Activated CD4-positive, alpha-beta T cell treated with anti-CD3 and anti-CD28 coated beads for 48 hours (primary cell): ENCODE measurements around the gene SEC31A.
"Not testable (repeated sequence)": the region's sequence is repeated elsewhere in the genome, so short reads cannot be mapped to it uniquely, and the experiment has no call there.

Source experiments
- DNase-seq: peaks from one replicate; pipeline ENCODE4 v3.0.0-alpha.2; 2020

SEC31A gene

GRCh38 chr4:82890901-82891706 is at the start of gene SEC31A:
SEC31A (minus strand) TSS chr4:82891153; CDS start chr4:82881936, 9,217 bp downstream.
- DNase-seq: peak; percentile 98

- DNase-seq: no peak
Observed at GRCh38 chr4:82939414-82939813, 48.5 kb upstream of the SEC31A start.

GRCh38 chr4:82934441-82934840 is 43.5 kb upstream of the SEC31A start:
- DNase-seq: no peak

GRCh38 chr4:82930848-82931755 is 40.1 kb upstream of the SEC31A start:
- DNase-seq: no peak

GRCh38 chr4:82921795-82922194 is 30.8 kb upstream of the SEC31A start:
- no peak for DNase-seq

GRCh38 chr4:82919386-82919785 is 28.4 kb upstream of the SEC31A start:
- no peak for DNase-seq

- no peak for DNase-seq
Observed at GRCh38 chr4:82918091-82918490, 27.1 kb upstream of the SEC31A start.

GRCh38 chr4:82913968-82914367 is 23.0 kb upstream of the SEC31A start:
- DNase-seq: not testable (repeated sequence)

GRCh38 chr4:82913305-82913704 is 22.4 kb upstream of the SEC31A start:
- no peak for DNase-seq

- no peak for DNase-seq
Observed at GRCh38 chr4:82909326-82909725, 18.4 kb upstream of the SEC31A start.

GRCh38 chr4:82906469-82906868 is 15.5 kb upstream of the SEC31A start:
- no peak for DNase-seq

GRCh38 chr4:82905205-82905604 is 14.3 kb upstream of the SEC31A start:
- peak; percentile 44 for DNase-seq

- DNase-seq: peak; percentile 20
Observed at GRCh38 chr4:82903737-82904136, 12.8 kb upstream of the SEC31A start.

- DNase-seq: no peak
Observed at GRCh38 chr4:82901183-82901718, 10.3 kb upstream of the SEC31A start.

GRCh38 chr4:82900411-82901182 is 9.6 kb upstream of the SEC31A start, which contains the start of gene THAP9:
THAP9 (plus strand) TSS chr4:82900735; CDS start chr4:82900803, 68 bp downstream.
- DNase-seq: peak; percentile 99

GRCh38 chr4:82900066-82900410 is 9.1 kb upstream of the SEC31A start:
- no peak for DNase-seq

- no peak for DNase-seq
Observed at GRCh38 chr4:82899374-82900065, 8.6 kb upstream of the SEC31A start.

GRCh38 chr4:82898322-82899243 is 7.6 kb upstream of the SEC31A start:
- no peak for DNase-seq

- DNase-seq: no peak
Observed at GRCh38 chr4:82896755-82897154, 5.8 kb upstream of the SEC31A start.

- DNase-seq: no peak
Observed at GRCh38 chr4:82893942-82894341, 3.0 kb upstream of the SEC31A start.

GRCh38 chr4:82892467-82892802 is 1.5 kb upstream of the SEC31A start:
- no peak for DNase-seq
